Islet precursor cell (in vitro differentiated cells): ENCODE data around the gene PTPRN2.

Source experiments
- DNase-seq: peaks from one replicate; pipeline ENCODE4 v3.0.0-alpha.2; 2018

Gene PTPRN2

DNA sequence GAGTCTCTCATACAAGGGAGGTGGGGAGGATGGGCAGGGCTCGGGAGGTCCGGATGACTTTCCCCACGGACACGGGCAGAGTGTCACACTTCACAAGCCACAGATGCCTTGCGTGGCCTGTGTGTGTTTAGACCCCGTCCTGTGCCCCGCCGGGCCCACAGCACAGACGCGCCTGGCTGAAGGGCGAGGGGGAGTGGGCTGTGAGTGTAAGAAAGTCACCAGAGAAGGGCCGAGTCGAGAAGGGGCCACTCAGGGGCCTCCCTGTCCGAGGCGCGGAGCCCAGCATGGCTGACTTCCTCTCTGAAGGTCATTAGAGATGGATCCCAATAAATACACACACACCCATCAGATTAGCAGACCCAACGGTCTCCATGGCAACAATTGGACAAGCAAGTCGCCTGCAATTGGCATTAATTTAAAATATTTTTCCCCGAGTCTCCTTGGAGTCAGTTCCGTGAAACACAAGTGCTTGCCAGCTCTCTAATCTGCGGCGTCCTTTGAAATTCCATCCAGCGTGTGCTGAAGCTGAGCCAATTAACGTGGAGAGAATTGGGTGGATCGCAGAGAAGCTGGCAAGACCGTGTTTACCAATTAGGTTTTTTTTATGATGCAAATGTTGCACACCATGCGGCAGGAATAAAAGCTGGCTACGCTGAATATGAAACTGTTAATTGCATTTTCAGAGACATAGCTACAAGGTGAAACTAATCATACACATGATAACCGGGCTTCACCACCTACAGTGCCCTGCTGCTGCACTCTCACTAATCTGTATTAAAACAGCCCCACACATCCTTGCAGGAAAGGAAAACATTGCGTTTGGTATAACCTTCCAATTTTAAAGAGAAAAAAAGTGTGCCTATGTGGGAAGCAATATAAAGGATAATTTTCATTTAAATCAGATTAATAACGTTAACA lies 571.2 kb downstream of the PTPRN2 start:
- DNase-seq: peak; percentile 41

DNA sequence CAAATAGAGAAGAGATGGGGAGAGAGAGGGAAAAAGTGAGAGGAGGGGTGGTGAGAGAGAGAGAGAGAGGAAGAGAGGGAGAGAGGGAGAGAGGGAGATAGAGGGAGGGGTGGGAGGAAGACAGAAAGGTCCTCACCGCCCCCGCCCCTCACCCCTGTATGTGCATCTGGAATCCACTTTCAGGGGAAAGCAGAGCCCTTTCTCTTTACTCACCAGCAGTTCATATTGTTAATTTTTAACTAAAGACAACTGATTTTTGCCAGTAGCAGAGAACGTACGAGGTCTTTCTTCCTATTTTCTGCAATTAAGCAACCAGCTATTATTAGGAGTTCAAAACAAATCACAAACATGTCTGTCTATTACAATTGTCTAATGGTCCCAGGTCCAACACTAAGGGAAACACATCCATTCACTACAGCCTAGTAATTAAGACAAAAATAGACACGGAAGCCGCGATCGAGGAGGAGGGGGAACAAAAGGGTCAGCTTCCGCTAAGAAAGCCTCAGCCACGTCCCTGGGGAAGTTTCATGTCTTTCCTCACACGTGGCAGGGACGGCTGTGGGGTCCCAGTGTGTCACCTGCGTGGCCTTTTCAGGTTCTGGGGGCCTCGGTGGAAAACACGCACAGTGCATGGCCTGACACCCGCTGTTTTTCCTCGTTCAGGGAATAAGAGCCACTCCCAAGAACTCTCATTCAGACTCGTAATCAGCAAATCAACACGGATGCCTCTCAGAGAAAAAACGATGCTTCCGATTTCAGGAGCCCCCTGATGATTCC lies 572.0 kb downstream of the PTPRN2 start:
- DNase-seq: peak; percentile 33

DNA sequence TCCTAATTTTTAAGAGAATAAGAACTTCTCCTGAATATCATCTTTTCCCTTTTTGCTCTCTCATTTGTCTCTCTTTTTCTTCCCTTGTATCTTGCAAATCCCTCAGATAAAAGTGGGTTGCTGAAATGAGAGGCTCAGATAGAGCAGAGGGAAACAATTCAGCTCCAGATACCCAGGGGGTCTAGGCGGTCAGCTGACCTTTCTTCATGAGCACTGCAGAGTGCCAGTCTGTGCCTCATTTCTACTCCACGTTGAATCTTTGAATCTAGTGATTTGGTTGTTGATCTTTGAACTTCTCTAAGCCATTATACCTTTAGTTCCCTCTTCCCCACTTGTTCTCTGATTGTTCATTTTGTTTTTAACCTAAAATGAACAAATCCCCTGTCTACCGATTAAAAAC lies 572.6 kb downstream of the PTPRN2 start:
- no peak for DNase-seq

DNA sequence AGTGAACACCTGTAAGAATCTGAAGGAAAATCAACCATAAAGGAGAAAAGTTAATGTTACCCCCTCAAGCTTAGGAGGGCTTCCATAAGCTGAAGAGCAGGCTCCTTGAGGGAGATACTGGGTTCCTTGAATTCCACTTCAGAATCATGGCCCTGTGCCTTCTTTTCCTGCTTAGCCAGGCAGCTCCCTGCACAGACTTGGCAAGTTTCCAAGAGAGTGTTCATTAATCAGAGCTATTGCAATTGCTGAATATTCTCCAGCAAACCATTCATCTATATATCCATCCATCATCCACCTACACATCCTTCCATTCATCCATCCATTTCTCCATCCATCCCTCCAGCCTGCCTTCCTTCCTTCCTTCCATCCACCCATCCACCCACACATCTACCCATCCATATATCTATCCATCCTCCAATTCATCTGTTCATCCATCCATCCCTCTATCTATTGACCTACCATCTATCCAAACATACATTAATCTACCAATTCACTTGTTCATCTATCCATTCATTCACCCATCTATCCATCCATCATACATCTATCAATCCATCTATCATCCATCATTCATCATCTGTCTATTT lies 574.4 kb downstream of the PTPRN2 start:
- no peak for DNase-seq

DNA sequence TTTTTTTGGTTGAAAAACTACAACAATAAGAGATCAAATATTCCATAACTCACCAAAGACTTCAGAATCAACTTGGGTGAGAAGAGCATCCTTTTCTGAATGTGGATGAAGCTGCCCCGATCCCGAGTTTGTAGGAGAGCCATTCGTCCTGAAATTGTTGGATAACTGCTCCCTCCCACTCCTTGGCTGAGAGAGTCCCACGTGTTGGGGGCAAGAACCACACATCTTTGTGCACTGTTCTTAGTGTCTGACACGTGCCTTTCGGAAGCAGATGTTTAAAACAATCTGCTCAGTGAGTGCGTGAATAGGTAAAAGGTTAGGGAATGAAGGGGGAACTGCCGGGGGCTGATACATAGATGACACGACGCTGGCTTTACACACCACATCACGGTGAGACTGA lies 575.7 kb downstream of the PTPRN2 start:
- no peak for DNase-seq

DNA sequence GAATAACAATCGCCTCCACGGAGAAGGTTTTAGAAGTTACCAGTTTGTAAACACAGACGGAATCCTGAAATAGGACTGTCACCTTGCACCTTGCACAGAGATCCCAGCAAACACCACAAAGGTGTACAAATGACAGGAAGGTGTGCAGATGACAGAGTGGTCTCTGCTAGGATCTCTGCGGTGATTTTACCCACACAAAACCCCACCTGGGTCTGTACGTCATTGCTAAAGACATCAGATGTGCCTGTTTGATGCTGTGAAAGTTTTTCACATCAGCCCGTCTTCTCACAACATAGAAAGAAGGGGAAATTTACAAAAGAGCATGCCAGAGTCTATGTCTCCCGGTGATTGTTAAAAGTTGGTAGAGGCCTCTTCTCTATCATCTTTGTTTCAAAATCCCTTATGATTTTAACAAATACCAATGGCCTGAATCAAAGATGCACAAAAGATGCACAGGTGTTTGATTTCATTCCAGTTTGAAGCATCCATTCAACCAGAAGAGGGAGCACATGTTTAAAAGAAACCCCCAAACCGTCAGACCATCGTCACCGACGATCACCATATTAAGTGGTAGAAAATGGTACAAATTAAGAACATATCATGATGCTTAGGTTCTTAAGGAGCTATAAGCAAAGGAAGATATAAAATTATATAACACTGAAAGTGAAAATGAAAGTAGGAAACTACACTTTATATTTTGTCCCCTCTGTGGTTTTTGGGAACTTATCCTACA lies 576.5 kb downstream of the PTPRN2 start:
- no peak for DNase-seq

DNA sequence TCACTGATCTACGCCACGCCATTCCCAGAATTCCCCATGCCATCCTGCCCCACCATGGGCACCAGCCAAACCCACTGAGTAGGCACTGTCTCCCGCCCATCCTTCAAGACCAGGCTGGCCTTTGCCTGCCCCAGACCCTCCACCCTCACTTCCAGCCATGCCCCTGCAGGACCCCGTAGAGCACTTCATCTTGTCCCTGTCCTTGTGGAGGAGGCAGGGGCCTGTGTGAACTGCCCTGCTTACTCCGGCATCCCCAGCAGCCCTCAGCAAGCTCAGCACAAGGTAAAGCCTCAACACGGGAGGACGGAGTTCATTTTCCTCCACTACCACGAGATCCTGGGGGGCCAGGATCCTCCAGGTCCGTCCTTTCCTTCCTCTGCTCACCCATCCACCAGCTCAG lies 577.7 kb downstream of the PTPRN2 start:
- DNase-seq: no peak

DNA sequence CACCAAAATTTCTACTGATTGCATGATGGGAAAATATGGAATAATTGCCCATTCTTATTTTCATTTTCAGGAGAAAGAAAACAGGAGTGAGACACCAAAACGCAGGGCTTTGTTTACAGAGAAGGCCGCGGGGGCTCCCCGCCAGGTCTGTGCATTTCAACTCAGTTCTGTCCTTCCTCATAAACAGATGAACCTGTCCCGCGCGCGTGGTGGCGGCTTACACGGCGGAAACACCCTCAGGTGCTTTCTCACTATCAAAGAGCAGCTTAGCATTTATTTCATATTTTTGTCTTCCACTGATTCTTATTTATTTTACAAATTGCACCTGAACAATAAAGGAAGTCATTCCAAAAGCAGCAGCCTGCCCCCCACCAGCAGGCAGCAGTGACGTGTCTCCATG lies 579.4 kb downstream of the PTPRN2 start:
- no peak for DNase-seq

DNA sequence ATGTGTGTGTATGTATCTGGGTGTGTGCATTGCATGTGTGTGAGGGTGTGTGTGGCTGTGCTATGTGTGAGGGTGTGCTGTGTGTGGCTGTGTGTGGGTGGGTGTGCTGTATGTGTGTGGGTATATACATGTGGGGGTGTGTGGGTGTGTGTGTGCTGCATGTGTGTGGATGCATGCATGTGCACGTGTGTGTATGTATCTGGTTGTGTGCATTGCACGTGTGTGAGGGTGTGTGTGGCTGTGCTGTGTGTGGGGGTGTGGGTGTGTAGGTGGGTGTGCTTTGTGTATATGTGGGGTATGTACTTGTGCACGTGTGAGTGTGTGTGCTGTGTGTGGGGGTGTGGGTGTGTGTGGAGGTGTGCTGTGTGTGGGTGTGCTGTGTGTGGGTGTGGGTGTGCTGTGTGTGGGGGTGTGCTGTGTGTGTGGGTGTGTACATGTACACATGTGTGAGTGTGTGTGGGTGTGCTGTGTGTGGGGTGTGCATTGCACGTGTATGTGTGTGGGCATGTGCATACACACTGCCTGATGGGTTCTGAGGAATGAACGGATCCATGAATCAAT lies 579.8 kb downstream of the PTPRN2 start:
- no peak for DNase-seq

DNA sequence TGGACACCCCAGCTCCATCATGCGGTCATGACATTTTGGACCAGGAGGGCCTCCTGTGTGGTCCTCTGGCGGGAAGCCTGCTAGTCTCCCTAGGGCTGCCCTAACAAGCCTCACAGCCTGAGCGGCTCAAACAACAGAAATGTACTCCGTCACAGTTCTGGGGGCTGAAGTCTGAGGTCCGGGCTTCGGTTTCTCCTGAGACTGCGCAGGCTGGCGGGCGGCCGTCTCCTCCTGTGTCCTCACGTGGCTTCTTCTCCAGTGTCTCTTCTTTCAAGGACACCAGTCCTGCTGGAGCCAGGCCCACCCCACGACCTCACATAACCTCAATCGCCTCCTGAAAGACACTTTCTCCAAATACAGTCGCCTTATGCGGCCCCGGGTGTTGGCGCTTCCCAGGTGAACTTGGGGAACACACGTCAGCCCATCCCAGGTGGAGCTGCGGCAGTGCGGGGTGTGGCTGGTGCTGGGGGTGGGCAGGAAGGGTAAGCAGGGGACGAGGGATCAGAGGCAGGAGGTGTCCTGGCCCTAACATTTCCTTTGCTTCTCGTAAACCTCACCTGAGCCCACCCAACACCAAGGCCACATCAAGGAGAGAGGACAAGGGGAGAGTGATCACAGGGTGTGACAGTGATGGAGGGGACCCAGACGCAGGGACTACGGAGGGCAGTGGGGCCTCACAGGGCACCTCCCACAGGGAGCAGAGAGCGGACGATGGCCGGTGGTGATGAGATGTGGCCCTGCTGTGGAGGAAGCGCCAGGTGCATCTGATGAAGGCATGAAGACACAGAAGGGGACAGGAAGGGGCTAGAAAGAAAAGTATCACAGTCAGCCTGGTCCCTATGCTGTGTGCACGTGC lies 580.6 kb downstream of the PTPRN2 start:
- DNase-seq: no peak

DNA sequence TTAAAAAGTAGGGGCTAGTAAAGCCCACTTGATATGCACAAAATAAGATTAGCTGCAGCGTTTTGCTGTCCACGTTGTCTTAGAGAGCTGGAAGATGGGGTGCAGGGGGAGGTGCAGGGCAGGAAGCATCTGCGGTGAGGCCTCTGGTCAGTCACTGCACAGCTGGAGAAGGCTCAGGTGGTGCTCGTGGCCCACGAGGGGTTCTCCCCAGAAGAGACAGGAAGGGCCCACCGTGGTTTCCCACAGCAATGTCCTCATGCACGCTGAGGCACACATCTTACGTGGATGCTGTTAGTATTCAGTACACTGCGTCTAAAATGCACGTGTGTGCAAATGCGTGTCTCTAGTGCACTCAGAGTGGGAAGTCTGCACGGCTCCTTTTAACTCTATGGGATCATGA lies 582.1 kb downstream of the PTPRN2 start:
- DNase-seq: no peak

DNA sequence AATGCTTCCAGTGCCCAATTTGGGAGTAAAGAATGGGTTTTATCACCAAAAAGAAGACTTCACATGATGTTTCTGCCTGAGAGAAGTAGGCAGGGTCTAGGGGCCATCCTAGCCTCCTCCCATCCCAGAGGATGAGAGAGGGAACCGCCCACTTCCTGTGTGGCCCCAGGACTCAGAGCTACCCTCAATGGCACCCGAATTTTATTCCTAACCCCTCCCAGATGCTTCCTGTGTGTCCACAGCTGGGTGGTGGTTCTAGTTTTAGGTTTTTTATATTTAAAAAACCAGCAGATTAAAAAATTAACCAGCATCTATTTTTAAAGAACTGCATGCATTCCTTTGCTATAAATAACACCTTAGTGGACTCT lies 583.5 kb downstream of the PTPRN2 start:
- DNase-seq: no peak

DNA sequence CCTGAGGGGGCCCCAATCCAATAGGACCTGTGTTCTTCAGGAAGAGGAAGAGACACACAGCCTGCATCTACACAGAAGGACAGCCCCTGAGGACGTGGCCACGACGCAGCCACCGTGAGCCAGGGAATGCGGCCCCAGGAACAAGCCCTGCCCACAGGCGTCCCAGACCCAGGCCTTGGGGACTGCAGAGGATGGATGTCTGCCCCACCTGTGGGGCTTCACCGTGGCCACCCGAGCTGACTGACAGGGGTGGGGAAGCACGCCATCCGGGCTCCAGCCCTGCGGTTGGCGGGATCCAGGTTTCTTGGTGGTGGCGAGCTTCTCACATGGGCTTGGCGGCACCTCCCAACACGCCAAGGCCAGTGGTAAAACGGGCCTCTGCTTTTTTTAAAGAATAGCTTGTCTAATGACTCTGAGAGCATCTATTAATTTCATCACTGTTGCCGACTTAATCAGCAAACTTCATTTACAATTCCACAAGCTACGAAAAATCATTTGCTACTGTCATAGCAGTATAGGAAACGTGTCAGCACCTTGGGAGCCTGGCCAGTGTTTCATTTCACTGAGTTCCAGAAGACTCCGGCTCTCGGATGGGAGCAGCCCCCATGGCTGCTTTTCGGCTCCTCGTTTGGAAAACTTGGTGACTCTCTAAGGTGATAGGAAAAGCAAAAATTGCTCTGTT lies 584.0 kb downstream of the PTPRN2 start:
- DNase-seq: no peak

DNA sequence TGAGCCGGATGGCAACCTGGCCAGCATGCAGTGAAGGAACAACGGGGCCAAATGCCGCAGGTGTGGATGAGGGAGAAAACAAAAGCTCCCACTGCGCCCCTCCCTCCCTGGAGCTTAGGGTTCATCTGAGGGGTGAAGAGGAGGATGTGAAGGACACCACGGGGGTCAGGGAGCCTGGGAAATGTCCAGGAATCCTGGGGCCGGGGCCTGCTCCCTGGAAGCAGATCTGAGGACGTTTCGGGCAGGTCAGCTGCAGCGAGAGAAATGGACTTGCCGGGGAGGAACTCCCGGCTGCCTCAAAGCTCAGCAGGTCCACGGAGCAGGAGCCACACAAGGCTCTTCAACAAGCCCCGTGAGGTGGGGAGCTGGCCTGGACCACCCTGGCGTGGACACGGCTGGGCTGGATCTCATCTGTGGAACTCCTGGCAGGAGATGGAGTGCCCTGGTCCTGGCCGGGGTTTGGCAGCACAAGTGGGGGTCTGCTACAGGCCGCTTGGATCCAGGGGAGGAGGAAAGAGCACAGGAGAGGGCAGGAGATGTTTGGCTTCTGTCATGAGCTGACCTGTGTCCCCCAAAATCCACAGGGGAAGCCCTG lies 585.0 kb downstream of the PTPRN2 start:
- DNase-seq: no peak

DNA sequence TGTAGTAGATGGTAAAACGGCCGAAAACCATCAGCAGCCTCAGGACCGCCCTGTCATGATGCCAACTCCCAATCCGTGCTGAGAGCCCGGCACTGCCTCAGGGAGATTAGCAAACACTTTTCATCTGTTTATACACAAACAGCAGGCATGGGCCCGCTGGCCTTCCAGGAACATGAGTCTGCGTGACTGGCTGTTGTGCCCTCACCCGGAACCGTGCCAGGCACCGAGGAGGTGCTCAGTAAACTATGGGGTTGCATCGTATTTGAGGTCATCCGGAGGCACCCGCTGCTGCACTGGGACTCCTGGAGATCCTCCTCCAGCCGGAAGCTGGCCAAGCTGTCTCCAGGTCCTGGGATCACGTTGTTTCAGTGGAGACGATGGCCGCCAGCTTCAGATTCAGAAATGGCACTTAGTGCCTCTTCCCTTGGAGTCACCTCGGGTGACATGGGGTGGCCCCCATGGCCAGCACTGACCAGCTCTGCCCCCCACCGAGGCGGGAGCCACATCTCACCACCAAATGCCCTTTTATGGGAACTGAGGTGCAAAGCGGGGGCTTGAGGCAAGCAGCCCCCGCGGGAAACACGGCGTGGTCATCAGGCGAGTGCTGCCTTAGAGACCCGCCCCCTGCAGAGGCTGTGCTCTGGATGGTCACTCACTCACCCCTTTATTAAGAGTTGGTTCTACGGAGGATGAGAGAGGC lies 585.9 kb downstream of the PTPRN2 start:
- no peak for DNase-seq

DNA sequence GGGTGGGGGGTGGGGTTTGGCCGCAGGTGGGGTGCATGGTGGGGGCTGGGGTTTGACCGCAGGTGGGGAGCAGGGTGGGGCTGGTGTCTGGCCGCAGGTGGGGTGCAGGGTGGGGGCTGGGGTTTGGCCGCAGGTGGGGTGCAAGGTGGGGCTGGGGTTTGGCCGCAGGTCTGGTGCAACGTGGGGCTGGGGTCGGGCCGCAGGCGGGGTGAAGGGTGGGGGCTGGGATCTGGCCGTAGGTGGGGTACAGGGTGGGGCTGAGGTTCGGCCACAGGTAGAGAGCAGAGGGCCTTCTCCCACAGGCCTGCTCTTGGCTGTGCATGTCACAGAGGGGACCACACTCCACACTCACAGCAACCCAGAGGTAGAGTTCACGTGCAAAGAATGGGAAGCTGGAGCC lies 586.6 kb downstream of the PTPRN2 start:
- DNase-seq: no peak

DNA sequence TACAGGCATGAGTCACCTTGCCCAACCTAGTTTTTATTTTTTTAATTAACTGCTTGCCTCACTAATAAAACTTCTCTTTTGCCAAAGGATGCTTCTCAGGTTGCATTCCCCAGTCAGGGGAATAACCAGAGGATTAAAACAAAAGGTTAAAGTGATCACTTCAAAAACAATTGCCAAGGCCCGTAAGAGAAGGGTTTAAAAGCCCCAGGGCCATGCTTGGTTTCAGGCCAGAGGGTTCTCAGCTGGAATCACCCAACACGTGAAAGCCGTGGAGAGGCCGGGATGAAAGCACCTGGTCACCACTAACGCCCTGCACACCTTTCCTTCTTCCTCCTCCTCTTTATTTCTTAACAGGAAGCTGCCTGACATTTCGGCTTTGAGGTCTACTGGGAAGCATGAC lies 587.5 kb downstream of the PTPRN2 start:
- DNase-seq: no peak

DNA sequence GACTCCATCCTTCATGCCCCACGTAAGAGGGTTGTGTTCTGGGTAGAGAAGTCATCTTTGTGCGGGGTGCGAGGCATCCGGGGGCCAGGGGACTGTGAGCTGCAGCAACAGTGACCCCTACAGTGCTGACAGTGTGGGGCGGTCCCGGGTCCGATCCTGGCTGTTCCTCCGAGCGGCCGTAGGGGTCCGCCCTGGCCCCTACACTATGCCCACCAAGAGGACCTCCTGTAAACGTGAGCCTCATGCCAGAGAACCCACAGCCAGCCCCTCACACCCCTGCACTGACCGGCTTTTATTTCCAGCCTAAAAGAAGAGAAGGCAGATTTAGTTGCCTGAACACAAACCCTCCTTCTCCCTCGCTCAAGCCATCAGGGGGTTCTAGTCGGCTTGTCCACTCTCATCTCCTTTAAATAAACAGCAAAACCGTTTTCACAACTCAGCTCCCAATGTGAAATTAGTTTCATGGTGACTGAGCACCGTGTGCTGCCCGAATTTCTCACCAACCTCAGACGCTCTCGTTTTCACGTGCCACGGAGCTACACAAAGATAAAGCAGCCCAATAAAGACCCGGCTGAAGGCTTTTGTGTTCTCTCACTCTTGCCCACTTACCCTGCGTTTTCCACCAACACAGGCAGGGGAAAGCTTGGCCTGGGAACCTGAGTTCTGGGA lies 588.6 kb downstream of the PTPRN2 start:
- no peak for DNase-seq

DNA sequence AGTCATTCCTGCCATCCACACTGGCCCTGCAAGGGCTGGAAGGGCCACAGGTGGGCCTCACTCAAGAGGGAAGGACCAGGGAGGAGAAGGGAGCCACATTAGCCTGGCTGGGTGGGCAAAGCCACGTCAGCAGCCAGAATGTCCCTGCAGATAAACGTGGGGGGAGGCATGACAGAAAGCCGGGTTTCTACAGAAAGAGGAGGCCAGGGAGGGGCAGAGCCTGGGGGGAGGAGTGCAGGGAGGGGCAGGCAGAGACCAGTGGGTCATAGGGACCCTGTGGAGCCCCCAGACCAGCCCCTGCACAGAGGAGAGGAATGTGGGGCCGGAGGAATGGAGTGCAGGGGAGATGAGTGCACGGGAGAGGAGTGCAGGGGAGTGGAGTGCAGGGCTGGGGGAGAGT lies 590.2 kb downstream of the PTPRN2 start:
- DNase-seq: no peak

DNA sequence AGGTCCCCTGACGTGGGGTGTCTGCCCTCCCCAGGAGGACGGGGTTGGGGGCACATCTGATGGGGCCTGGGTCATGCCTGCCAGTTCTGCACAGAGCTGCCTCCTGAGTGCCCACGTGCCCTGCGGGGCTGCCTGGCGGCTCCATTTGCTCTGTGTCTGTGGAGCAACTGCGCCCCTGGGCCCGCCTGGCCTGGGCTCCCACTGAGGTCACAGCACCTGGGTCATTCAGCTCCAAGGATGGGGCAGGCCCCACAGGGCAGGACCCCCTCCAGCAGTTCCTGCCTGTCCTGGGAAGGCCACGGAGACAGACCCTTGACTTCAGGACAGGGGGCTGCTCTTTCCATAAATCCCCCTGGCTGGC lies 590.6 kb downstream of the PTPRN2 start:
- no peak for DNase-seq
